GM13976 (cell line): ENCODE results near the gene NEDD4L.

Source experiments
- DNase-seq: peaks from one replicate; pipeline ENCODE4 v3.0.0; 2012; ENCODE audit warnings: low spot score
- in situ Hi-C: fragments of 300-500 bp; cut with MboI; formaldehyde crosslinking; loops from one replicate; pipeline ENCODE4 v1.12.0; 2022; ENCODE audit warnings: low sequenced_read_pairs, mixed read lengths, inconsistent platforms; ENCODE audit not compliant: unreplicated experiment
- TF ChIP-seq, protein P1 (sequence below): IDR thresholded peaks from 2 replicates; pipeline ENCODE4 v1.5.1; 2012; ENCODE audit warnings: borderline replicate concordance, mild to moderate bottlenecking; ENCODE audit not compliant: insufficient read depth; ENCODE audit errors: extremely low read depth, missing control alignments, control extremely low read depth

The NEDD4L gene

GRCh38 chr18:58044370-58045241 is 580 bp downstream of the NEDD4L start:
- peak; percentile 72 for DNase-seq
- in situ Hi-C loops, result loop anchor here (10.0 kb wide), 1 partner anchor 80 kb away; no protein-coding TSS in a partner anchor
- TF ChIP-seq, protein P1, sequence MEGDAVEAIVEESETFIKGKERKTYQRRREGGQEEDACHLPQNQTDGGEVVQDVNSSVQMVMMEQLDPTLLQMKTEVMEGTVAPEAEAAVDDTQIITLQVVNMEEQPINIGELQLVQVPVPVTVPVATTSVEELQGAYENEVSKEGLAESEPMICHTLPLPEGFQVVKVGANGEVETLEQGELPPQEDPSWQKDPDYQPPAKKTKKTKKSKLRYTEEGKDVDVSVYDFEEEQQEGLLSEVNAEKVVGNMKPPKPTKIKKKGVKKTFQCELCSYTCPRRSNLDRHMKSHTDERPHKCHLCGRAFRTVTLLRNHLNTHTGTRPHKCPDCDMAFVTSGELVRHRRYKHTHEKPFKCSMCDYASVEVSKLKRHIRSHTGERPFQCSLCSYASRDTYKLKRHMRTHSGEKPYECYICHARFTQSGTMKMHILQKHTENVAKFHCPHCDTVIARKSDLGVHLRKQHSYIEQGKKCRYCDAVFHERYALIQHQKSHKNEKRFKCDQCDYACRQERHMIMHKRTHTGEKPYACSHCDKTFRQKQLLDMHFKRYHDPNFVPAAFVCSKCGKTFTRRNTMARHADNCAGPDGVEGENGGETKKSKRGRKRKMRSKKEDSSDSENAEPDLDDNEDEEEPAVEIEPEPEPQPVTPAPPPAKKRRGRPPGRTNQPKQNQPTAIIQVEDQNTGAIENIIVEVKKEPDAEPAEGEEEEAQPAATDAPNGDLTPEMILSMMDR, result no peak

DNA sequence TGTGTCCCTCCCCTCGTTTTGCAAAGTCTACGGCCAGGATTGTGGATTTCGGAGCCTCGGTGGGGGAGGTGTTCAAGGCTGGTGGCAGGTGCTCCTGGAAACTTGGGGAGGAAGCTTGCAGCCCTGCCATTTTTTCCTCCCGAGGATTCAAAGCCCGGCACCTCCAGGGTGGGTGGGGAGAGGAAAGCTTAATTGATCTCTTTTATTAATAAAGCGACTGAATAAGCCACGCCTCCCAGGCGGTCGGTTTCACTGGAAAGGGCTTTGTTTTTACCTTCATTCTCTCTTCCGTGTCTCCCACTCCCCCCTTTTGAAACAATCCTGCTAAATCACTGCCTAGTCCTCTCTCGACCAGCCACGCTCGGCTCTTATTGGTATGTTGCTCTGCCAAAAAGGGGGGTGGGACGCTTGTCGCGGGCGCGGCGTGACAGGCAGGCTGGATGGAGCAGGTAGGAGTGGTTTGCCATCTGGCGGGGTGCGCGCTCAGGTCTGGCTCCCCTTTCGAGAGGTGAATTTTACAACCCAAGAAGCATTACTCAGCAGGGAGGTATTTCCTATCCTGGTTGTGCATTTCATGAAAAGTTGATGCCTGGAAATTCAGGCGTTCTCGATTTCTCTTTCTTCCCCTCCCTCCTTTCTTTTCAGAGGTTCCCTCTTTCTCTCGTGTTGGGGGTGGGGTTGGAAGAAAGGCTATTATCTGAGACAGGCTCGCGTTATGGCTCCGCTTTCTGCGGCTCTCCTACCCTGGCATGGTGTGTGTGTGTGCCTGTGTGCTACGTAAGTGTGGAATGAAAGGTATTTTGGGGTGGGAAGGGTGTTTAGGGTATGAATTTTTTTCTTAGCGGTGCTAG is 1.4 kb downstream of the NEDD4L start:
- DNase-seq, result peak; percentile 32
- in situ Hi-C loops, result loop anchor here (10.0 kb wide), 1 partner anchor 79 kb away; no protein-coding TSS in a partner anchor
- TF ChIP-seq, protein P1, result no peak

GRCh38 chr18:58046093-58046793 is 2.2 kb downstream of the NEDD4L start:
- in situ Hi-C loops, result loop anchor here (10.0 kb wide), 1 partner anchor 79 kb away; no protein-coding TSS in a partner anchor
- DNase-seq, result no peak
- TF ChIP-seq, protein P1, result no peak

- TF ChIP-seq, protein P1, result no peak
These were observed 2.9 kb downstream of the NEDD4L start for GRCh38 chr18:58046794-58047555.

DNA sequence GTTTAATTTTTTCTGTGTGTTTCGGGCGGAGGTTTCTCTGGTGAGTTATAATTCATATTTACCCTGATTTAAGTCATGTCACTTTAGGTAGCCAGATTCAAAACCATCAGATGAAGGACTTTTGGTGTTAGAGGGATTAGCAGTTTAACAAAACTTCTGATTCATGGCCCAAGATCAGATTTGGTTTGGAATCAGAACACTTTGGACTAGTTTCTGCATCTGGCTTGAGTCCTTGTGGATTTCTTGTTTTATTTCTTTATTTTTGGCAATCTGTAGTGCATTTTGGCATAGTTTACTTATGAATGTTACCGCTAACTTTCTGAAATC is 3.5 kb downstream of the NEDD4L start:
- in situ Hi-C loops, result loop anchor here (10.0 kb wide), 1 partner anchor 77 kb away; no protein-coding TSS in a partner anchor
- DNase-seq, result no peak
- TF ChIP-seq, protein P1, result no peak

More at GRCh38 chr18:58046794-58047555, 2.9 kb downstream of the NEDD4L start:
- no peak for DNase-seq
- in situ Hi-C loops, result loop anchor here (10.0 kb wide), 1 partner anchor 78 kb away; no protein-coding TSS in a partner anchor

GRCh38 chr18:58048081-58048642 is 4.1 kb downstream of the NEDD4L start:
- TF ChIP-seq, protein P1, result no peak
- DNase-seq, result no peak
- in situ Hi-C loops, result loop anchor here (10.0 kb wide), 1 partner anchor 77 kb away; no protein-coding TSS in a partner anchor
